NCI-H2171 treated with DMSO at 0.1 percent for 48 hours (cell line): ENCODE results near the gene SMIM45.

Experiments used
- DNase-seq: peaks from one replicate; lab custom pipeline; 2025; lab: John Stamatoyannopoulos, UW

The SMIM45 gene

GRCh38 chr22:41969110-41969646 lies 17.2 kb downstream of the SMIM45 start, which contains the start of gene SEPTIN3:
TSS of gene SEPTIN3 (plus strand) at chr22:41969443. CDS start at chr22:41971493, 2,050 bp downstream.
- no peak for DNase-seq

DNA sequence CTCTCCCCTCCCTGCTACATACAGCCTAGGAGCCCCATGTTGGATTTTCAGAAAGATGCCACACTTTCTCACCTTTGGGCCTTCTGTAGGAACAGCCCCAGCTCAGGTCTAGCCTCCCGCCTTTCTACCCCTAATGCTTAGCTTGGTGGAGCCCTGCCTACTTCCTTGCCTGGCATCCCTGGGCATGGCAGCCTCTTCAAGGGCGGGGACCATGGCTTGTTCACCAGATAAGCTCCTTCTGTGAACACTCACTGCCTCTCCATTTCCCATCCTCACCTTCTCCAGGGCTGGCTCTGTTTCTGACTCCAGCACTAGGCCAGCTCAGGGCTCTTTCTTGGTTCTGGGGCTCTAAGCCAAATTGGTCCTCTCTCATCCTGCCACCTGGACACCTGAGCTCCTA lies 18.7 kb downstream of the SMIM45 start:
- DNase-seq = no peak

- no peak for DNase-seq
These were observed 19.5 kb downstream of the SMIM45 start for GRCh38 chr22:41971431-41971830.

DNA sequence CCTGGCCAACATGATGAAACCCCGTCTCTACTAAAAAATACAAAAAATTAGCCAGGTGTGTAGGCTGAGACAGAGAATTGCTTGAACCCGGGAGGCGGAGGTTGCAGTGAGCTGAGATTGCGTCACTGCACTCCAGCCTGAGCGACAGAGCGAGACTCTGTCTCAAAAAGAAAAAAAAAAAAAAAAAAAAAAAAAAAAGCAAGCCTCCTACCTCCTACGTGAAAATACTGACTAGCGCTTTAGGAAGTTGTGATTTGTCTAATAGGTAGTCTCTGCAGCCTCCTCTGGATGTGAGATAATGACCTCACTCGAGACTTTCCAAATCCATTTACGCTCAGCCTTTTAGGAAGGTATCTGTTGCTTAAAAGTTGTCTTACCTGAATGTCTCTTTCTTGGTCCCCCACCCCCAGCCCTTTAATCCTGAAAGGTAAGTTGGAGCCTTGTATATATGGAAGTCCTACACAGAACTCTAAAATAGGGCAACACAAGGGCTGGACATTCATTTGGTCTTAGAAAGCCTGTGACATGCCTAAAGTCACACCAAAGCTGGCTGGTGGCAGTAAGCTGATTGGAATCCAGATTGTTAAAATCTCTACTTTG lies 22.8 kb downstream of the SMIM45 start:
- DNase-seq = peak; percentile 35

DNA sequence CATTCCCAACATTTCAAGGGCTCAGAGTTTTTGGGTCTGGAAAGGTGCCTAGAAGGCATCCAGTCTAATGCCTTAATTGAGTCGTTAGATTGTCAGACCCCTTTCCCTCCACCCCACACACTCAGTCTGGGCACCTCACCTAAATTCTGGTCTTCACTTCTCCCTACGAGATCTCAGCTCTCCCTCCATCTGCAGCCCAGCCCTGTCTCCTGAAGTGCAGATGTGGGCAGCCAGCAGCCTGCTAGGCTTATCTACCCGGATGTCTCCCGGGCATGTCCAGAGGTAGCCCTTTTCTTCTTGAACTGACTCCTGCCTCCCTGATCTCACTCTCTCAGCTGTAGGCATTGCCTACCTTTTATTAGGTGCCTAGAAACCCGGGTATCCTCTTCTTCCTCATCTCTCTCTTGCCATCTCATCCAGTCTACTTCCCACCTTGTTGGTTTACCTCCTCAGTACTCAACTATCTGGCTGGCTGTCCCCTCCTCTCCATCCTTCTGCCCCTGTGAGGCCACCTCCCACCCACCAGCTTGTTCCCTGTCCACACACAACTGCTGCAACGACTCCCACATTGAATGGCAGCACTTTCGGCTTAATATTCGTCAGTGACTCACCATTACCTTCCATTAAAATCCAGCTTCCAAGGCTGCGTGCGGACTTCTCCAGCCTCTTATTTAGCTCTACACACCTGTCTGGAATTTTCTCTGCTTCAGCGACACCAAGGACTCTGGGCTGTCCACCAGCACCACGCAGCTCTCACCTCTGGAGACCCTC lies 23.5 kb downstream of the SMIM45 start:
- DNase-seq = no peak

GRCh38 chr22:41976070-41976901 lies 24.3 kb downstream of the SMIM45 start:
- DNase-seq = peak; percentile 53

- peak; percentile 91 for DNase-seq
These were observed 25.1 kb downstream of the SMIM45 start for GRCh38 chr22:41976961-41977566.

DNA sequence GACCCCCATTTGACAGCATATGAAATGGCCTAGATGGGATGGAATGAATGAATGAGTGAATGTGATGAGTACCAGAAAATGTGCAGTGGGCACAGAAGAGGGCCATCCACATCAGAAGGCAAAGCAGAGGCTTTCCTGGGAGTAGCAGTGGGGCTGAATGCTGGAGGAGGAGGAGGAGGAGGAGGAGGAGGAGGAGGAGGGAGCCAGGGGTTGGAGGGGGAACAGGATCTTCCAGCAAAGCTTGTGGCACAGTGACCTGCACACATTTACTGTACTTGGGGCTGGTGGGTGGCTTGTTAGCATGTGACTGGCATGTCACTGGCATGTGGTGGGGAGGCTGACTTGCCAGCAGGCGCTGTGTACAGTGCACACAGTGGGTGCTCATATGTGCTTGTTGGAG lies 26.8 kb downstream of the SMIM45 start:
- no peak for DNase-seq

DNA sequence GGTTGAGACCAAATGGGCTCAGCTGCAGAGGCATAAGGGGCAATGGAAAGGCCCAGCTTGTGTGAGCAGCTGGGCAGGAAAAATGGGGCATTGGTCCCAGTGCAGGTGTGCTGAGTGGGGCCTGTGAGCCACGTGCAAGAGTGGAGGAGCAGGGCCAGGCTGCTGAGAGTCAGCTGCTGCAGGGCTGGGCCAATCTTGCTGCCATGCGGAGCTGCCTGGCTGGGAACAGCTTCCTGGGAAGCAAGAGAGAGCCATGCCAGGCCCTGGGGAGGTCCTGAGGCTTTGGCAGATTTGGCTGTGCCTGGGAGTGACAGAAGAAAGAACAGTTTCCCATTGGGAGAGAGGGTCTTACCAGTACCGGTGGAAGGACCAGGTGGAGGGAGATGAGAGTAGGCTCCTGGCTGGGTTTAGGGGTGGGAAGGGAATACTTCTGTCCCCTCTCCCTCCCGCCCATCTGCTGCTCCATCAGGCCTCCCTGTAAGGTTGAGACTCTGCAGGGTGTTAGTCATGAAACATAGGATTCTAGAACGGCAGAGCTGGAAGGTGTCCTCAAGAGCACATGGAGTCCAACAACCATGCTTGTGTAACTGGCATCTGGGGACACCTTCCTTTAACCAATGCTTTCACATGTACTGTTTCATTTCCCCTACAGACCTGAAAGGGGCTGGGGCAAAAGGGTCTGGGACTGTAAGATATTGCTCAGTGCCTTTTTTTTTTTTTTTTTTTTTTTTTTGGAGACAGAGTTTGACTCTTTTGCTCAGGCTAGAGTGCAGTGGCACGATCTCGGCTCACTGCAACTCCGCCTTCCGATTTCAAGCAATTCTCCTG lies 27.7 kb downstream of the SMIM45 start:
- peak; percentile 93 for DNase-seq

DNA sequence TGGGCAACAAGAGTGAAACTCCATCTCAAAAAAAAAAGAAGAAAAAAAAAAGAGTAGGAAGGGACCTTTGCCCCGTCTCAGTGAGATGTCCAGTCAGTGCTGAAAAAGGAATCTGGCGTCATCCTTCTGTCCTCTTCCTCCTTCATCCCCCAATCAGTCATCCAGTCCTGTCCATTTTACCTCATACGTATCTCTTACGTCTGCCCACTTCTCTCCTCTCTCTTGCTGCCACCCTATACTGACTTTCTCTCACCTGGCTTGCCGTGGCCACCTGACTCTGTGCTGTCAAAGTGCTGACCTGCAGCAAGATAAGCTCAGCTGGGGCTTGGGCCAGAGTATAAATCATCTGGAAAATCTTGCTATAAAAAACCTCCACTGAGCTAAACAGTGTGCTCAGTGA lies 30.9 kb downstream of the SMIM45 start:
- DNase-seq = no peak

DNA sequence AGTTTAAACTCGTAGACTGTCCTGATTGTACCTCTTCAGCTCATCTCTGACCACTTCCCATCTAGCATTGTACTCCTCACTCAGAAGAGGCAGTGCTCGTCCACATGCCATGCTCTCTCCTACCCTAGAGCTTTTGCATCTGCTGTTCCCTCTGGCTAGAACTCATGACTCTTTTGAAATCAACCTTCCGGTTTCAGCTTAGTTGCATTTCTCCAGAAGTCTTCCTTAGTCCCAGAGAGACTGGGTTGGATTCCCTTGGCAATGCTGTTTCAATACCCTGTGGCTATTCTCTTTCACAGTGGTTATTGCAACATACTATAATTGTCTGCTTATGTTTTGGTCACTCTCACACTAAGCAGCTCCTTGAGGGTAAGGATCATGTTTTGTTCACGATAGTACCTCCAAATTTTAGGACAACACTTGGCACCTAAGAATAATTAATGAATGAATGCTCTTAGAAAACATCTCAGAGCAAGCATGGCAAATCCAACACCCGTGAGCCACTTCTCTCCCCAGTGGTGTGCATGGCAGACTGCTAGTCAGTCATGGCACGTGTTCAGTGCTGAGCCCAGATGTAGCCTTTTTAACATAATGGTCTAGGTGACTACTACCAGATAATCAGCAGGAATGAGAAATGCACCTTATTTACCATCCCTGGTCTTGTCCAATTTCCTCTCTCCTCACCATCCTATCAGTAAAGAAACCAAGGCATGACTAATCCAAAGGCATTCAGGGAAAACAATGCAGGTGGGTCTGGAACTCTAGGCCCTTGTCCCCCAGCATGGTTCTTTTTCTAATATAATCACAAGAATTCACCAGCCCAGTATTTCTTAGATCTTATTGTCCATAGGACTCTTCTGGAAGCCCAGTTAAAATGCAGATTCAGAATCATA lies 31.8 kb downstream of the SMIM45 start:
- no peak for DNase-seq

- DNase-seq = no peak
These were observed 35.3 kb downstream of the SMIM45 start for GRCh38 chr22:41987276-41987675.

GRCh38 chr22:41989246-41989645 lies 37.3 kb downstream of the SMIM45 start:
- no peak for DNase-seq

DNA sequence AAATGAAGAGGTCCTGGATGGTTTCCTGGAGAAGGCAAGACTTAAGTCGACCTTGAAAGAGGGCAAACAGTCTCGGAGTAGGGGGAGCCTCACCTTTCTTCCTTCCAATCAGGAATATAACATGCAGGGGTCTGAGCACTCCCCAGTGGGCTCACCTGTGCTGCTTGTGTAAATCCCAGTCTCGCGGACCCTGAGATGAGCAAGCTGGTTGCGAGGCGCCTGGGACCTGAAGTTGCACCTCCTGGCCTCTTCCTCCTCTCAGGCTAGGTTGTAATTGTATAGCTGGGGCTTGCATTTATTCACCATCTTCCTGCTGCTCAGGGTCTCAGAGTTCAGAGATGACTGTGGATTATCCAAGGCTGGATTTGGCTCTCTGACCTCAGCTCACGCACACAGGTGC lies 39.2 kb downstream of the SMIM45 start:
- DNase-seq = no peak

- DNase-seq = no peak
These were observed 40.5 kb downstream of the SMIM45 start for GRCh38 chr22:41992496-41992895.

- DNase-seq = no peak
These were observed 43.3 kb downstream of the SMIM45 start for GRCh38 chr22:41995211-41995610.

DNA sequence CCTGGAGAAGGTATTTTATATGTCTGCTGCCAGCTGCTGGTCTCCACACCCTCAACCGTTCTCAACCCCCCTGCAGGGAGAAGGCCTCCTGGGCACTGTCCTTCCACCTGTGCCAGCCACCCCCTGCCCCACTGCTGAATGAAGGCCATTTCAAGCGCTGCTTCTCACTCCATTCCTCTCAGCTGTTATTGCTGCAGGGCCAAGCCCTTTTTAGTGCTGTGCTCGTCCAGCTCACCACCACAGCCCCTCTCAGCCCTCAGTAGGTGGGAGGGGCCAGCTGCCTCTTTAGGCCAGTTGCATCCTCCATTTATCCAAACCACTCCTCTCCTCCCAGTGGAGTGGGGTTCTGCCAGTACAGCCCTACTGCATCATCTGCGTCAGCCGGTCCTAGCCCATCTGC lies 44.9 kb downstream of the SMIM45 start:
- no peak for DNase-seq

DNA sequence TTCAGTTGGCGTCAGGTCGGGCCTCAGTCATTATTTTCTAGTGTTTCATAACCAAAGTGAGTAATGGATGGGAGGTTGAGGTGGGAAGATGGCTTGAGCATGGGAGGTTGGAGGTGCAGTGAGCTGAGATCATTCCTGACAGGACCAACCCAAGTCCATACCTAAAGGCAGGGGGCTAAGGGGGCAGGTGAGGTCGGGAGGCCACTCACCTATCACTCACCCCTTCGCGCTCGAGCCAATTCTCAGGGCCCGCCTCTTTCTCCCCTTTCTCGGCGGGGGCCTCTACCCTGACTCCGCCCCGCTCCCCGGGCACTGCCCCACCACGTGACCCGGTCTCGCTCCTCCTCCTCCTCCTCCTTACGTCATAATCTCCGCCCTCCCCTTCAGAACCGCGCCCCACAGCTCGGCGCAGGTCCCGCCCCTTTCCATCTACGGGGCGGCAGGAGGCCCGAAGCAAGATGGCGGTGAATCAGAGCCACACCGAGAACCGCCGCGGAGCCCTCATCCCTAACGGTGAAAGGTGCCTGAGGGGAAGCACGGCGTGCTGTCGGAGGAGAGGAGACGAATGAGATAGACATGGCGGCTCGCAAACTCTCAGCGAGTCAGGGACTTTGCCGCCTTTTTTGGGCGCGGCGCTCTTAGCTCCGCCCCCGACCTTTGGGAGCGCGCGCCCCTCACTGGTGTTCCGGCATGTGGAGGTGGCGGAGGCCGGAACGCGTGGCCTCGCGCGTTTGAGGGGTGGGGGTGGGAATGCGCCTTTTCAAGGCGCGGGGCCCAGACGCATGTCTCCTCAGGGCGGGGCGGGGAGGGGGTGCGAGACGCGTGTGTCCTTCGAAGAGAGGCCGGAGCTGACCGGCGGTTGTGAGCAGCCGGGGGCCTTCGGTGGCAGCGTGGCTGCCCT lies 46.7 kb downstream of the SMIM45 start, which contains the start of gene WBP2NL:
Gene WBP2NL (plus strand): TSS at position 428 of the 901 bp plus-strand sequence. CDS start 31 bp downstream, at position 459.
- DNase-seq = peak; percentile 94

- DNase-seq = no peak
These were observed 48.5 kb downstream of the SMIM45 start for GRCh38 chr22:42000466-42000865.
